Endothelial cell of umbilical vein (primary cell): ENCODE data around the gene LKAAEAR1. TPM values are rescaled to one million over a fixed set of nuclear protein-coding genes. Genes with fewer than 3 reads are reported as not detected.

Experiments used
- BruUV-seq: library from RNA; stranded (reverse); fragments of 400-500 nt; replicated peaks from 2 replicates; lab custom pipeline; 2021; lab: Mats Ljungman, UMichigan
- CTCF ChIA-PET: fragments of 300-600, 350-600 bp; sonication (Branson Sonifier 250); formaldehyde crosslinking; loops from one replicate; lab custom pipeline; 2021; ENCODE audit warnings: antibody characterized with exemption, inconsistent platforms; lab: Charles Lee
- POLR2A ChIA-PET: fragments of 300-600, 350-600 bp; sonication (Branson Sonifier 250); formaldehyde crosslinking; loops from one replicate; lab custom pipeline; 2021; ENCODE audit warnings: antibody characterized with exemption, inconsistent platforms; lab: Charles Lee
- DNase-seq: peaks from one replicate; pipeline ENCODE4 v3.0.0-alpha.2; 2011; ENCODE audit warnings: low read depth, low spot score
- FAIRE-seq: peaks from 2 replicates; lab custom pipeline; 2011; peaks lifted over from hg19 to GRCh38; lab: Jason Lieb, UNC
- H2AFZ ChIP-seq: 2 replicates; pipeline ENCODE4 v1.6.0; 2012; ENCODE audit warnings: low read depth, low read length, control low read depth, inconsistent platforms
- H3K27ac ChIP-seq: 2 replicates; pipeline ENCODE4 v1.5.1; 2011; ENCODE audit warnings: low read depth, mild to moderate bottlenecking, control low read depth, low read length, moderate library complexity; ENCODE audit not compliant: insufficient read depth
- H3K27me3 ChIP-seq, 2 experiments: 2 replicates each; pipeline versions ENCODE4 v1.6.0 to v1.6.1; 2011; ENCODE audit warnings: low read length in 2 of 2, mixed read lengths in 1 of 2; ENCODE audit not compliant: control insufficient read depth in 2 of 2, insufficient read depth in 2 of 2
- H3K36me3 ChIP-seq, 2 experiments: 2 replicates in 1 of 2; 3 replicates in 1 of 2; pipeline ENCODE4 v1.5.1; 2011; ENCODE audit warnings: low read length in 2 of 2, mild to moderate bottlenecking in 1 of 2, moderate library complexity in 1 of 2; ENCODE audit not compliant: control insufficient read depth in 2 of 2, insufficient read depth in 2 of 2; ENCODE audit errors: extremely low read depth in 1 of 2
- H3K4me1 ChIP-seq: 3 replicates; pipeline ENCODE4 v1.5.1; 2011; ENCODE audit warnings: mild to moderate bottlenecking, low read length; ENCODE audit not compliant: control insufficient read depth, insufficient read depth; ENCODE audit errors: extremely low read depth
- H3K4me2 ChIP-seq: 2 replicates; pipeline ENCODE4 v1.6.1; 2011; ENCODE audit warnings: low read length, control low read depth, mixed read lengths; ENCODE audit not compliant: insufficient read depth
- H3K4me3 ChIP-seq, 3 experiments: fragments of 200-600 bp in 1 of 3; sonication (generic), shearing (Covaris generic) in 1 of 3; replicated peaks in 1 of 3; 2 replicates each; pipeline ENCODE4 v1.5.1; 2011 to 2016; ENCODE audit warnings: control low read depth in 3 of 3, low read length in 3 of 3, mild to moderate bottlenecking in 2 of 3, inconsistent platforms in 1 of 3, low read depth in 1 of 3, moderate library complexity in 1 of 3; ENCODE audit not compliant: insufficient read depth in 1 of 3
- H3K79me2 ChIP-seq: 2 replicates; pipeline ENCODE4 v1.6.0; 2012; ENCODE audit warnings: low read length, inconsistent platforms; ENCODE audit not compliant: control insufficient read depth, insufficient read depth
- H3K9ac ChIP-seq: replicated peaks from 2 replicates; pipeline ENCODE3; 2011; ENCODE audit warnings: low read length, control low read depth; ENCODE audit not compliant: insufficient read depth; ENCODE audit errors: extremely low read depth
- H3K9me1 ChIP-seq: replicated peaks from 3 replicates; pipeline ENCODE4 v1.6.0; 2011; ENCODE audit warnings: mild to moderate bottlenecking, low read length; ENCODE audit not compliant: control insufficient read depth, insufficient read depth; ENCODE audit errors: extremely low read depth
- H3K9me3 ChIP-seq: replicated peaks from 2 replicates; pipeline ENCODE4 v1.5.1; 2012; ENCODE audit warnings: low read length, inconsistent platforms; ENCODE audit not compliant: control insufficient read depth, insufficient read depth
- H4K20me1 ChIP-seq: replicated peaks from 2 replicates; pipeline ENCODE3; 2011; ENCODE audit warnings: mild to moderate bottlenecking, low read length; ENCODE audit not compliant: control insufficient read depth, insufficient read depth; ENCODE audit errors: extremely low read depth
- FOS ChIP-seq: IDR thresholded peaks from 2 replicates; pipeline ENCODE4 v1.6.1; 2011; ENCODE audit warnings: mild to moderate bottlenecking, low read length, moderate library complexity, borderline replicate concordance; ENCODE audit not compliant: insufficient read depth
- MYC ChIP-seq: IDR thresholded peaks from one replicate; pipeline ENCODE4 v1.6.1; 2011; ENCODE audit warnings: mild to moderate bottlenecking, low read depth, low read length
- POLR2AphosphoS5 ChIP-seq: IDR thresholded peaks from 2 replicates; pipeline ENCODE4 v1.6.1; 2012; ENCODE audit warnings: low read depth, mild to moderate bottlenecking, control low read depth, low read length, moderate library complexity; ENCODE audit not compliant: insufficient read depth
- dilution Hi-C: fragments of 300-500 bp; cut with MboI; formaldehyde crosslinking; loops from one replicate; pipeline ENCODE4 v1.15.0; 2019; ENCODE audit warnings: low sequenced_read_pairs; ENCODE audit not compliant: extremely low pct_ligation_motif_present
- intact Hi-C: fragments of 100-400 bp; cut with micrococcal nuclease; formaldehyde crosslinking; loops from one replicate; pipeline ENCODE4 v1.10.0; 2022
- polyA plus RNA-seq, 4 experiments: library from polyadenylated mRNA; depleted of rRNA in 3 of 4; stranded (reverse) in 3 of 4; unstranded in 1 of 4; fragments of >200 nt; gene quantifications; 2 replicates each; pipeline versions ENCODE4 v1.2.1 to v1.2.3, GENCODE V29; 2011 to 2012; ENCODE audit warnings: missing spikeins in 1 of 4
- total RNA-seq: library from RNA; stranded (reverse); gene quantifications from 2 replicates; pipeline ENCODE4 v1.2.3, GENCODE V29; 2021
- TF ChIP-seq, protein P1 (sequence below), 2 donors: IDR thresholded peaks; 1 replicate in 1 of 2; 2 replicates in 1 of 2; pipeline ENCODE4 v1.5.1; 2011; ENCODE audit warnings: low read length in 2 of 2, mild to moderate bottlenecking in 2 of 2, moderate library complexity in 2 of 2, control low read depth in 1 of 2, inconsistent platforms in 1 of 2, low read depth in 1 of 2; ENCODE audit not compliant: insufficient read depth in 1 of 2; ENCODE audit errors: extremely low read depth in 1 of 2
- TF ChIP-seq, protein P2 (sequence below): IDR thresholded peaks from 2 replicates; pipeline ENCODE4 v1.6.1; 2011; ENCODE audit not compliant: insufficient read depth, insufficient read length

Gene LKAAEAR1
- total and polyA plus RNA-seq, 2 donors (not counting 3 experiments of a cell fraction or from before 2014, with no cell fraction given): 0.29 TPM; not detected in 1

DNA sequence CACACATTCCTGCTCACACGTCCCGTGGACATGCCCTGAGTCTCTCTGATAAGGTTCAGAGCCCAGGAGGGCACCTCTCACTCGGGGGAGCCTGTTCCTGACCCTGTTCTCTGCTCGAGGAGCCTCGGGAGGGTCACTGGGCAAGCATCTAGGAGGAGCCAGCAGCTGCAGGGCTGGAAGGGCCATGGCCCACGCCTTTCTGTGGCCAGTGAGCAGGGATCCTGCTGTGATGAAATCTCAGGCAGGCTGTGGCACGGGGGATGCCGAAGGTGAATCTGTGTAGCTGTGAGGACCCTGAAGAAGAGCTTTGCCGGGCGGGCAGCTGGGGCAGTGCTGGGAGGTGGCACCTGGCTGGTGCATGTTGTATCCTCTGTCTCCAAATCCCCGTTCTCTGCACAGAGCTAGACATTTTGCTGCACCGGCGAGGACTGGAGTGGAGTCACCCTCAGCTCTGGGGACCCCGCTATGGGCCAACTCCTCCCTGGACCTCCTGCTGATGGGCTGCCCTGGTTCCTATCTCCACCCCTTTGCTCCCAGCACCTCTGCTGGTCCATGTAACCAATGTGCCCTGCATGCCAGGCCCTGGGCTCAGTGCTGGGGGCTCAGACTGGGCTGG, 30.3 kb upstream of the LKAAEAR1 start:
- Histone ChIP-seq H3K27ac (no peak overlapping the region), H2AFZ (no peak overlapping the region), H3K9me1 (no peaks in the 10 kb centered on the region), H3K4me2 (no peak overlapping the region), H3K36me3 (no peaks in the 10 kb centered on the region), H3K9ac (no peak overlapping the region), H3K27me3 (no peaks in the 10 kb centered on the region), H4K20me1 (no peaks in the 10 kb centered on the region), H3K79me2 (no peaks in the 10 kb centered on the region), H3K9me3 (no peaks in the 10 kb centered on the region), H3K4me3 (no peak overlapping the region), H3K4me1 (no peaks in the 10 kb centered on the region)
- intact Hi-C loops (no loop called here), dilution Hi-C loops (no loop called here)
- BruUV-seq: no TSS peak
- ChIA-PET POLR2A (no interaction called here), CTCF (interaction anchor here (1.5 to 1.6 kb wide), 2 partner anchors 12 to 76 kb away, joined by 6 to 9 read pairs; no protein-coding TSS in a partner anchor)
- no peak for TF ChIP-seq FOS
- no peak for TF ChIP-seq MYC
- no peak for TF ChIP-seq POLR2AphosphoS5
- FAIRE-seq (no peak), DNase-seq (no peak)

- H3K9me1 ChIP-seq: no peaks in the 10 kb centered on the region
- no peaks in the 10 kb centered on the region for H3K36me3 ChIP-seq
- H3K79me2 ChIP-seq: no peaks in the 10 kb centered on the region
- H3K27me3 ChIP-seq: no peaks in the 10 kb centered on the region
- ChIA-PET POLR2A (no interaction called here), CTCF (interaction anchor here (1.0 to 1.5 kb wide), 2 partner anchors 11 to 75 kb away, joined by 3 to 6 read pairs; no protein-coding TSS in a partner anchor)
- TF ChIP-seq MYC (no peak), POLR2AphosphoS5 (no peak), FOS (no peak)
- TF ChIP-seq, protein P1, sequence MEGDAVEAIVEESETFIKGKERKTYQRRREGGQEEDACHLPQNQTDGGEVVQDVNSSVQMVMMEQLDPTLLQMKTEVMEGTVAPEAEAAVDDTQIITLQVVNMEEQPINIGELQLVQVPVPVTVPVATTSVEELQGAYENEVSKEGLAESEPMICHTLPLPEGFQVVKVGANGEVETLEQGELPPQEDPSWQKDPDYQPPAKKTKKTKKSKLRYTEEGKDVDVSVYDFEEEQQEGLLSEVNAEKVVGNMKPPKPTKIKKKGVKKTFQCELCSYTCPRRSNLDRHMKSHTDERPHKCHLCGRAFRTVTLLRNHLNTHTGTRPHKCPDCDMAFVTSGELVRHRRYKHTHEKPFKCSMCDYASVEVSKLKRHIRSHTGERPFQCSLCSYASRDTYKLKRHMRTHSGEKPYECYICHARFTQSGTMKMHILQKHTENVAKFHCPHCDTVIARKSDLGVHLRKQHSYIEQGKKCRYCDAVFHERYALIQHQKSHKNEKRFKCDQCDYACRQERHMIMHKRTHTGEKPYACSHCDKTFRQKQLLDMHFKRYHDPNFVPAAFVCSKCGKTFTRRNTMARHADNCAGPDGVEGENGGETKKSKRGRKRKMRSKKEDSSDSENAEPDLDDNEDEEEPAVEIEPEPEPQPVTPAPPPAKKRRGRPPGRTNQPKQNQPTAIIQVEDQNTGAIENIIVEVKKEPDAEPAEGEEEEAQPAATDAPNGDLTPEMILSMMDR (IDR thresholded peaks at IDR 0.05; ENCODE audit: extremely low read depth in 1 of 2, insufficient read depth in 1 of 2, low read depth in 1 of 2, low read length in 2 of 2): no peak
- TF ChIP-seq, protein P2, sequence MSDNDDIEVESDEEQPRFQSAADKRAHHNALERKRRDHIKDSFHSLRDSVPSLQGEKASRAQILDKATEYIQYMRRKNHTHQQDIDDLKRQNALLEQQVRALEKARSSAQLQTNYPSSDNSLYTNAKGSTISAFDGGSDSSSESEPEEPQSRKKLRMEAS: no peak
- no TSS peak for BruUV-seq
- FAIRE-seq: no peak
- no peaks in the 10 kb centered on the region for H3K4me1 ChIP-seq
- H3K9ac ChIP-seq: no peak overlapping the region
- H4K20me1 ChIP-seq: no peaks in the 10 kb centered on the region
- dilution Hi-C loops: no loop called here
- DNase-seq: no peak
- no peak overlapping the region for H3K4me2 ChIP-seq
- no peak overlapping the region for H2AFZ ChIP-seq
- H3K27ac ChIP-seq: no peak overlapping the region
- no peaks in the 10 kb centered on the region for H3K9me3 ChIP-seq
- H3K4me3 ChIP-seq: no peak overlapping the region
- intact Hi-C loops: no loop called here
These were observed 29.7 kb upstream of the LKAAEAR1 start for GRCh38 chr20:64113796-64114355.
